Activated CD8-positive, alpha-beta memory T cell treated with anti-CD3 and anti-CD28 coated beads, Interleukin-2, amount 50 U/mL, for 24 hours (primary cell): Measurements from ENCODE around the gene CRLF3.
"Not testable (repeated sequence)": the region's sequence is repeated elsewhere in the genome, so short reads cannot be mapped to it uniquely, and the experiment has no call there.

Experiments used
- DNase-seq: peaks from one replicate; pipeline ENCODE4 v3.0.0-alpha.2; 2020; ENCODE audit errors: extremely low read depth

CRLF3 gene, protein sequence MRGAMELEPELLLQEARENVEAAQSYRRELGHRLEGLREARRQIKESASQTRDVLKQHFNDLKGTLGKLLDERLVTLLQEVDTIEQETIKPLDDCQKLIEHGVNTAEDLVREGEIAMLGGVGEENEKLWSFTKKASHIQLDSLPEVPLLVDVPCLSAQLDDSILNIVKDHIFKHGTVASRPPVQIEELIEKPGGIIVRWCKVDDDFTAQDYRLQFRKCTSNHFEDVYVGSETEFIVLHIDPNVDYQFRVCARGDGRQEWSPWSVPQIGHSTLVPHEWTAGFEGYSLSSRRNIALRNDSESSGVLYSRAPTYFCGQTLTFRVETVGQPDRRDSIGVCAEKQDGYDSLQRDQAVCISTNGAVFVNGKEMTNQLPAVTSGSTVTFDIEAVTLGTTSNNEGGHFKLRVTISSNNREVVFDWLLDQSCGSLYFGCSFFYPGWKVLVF

DNA sequence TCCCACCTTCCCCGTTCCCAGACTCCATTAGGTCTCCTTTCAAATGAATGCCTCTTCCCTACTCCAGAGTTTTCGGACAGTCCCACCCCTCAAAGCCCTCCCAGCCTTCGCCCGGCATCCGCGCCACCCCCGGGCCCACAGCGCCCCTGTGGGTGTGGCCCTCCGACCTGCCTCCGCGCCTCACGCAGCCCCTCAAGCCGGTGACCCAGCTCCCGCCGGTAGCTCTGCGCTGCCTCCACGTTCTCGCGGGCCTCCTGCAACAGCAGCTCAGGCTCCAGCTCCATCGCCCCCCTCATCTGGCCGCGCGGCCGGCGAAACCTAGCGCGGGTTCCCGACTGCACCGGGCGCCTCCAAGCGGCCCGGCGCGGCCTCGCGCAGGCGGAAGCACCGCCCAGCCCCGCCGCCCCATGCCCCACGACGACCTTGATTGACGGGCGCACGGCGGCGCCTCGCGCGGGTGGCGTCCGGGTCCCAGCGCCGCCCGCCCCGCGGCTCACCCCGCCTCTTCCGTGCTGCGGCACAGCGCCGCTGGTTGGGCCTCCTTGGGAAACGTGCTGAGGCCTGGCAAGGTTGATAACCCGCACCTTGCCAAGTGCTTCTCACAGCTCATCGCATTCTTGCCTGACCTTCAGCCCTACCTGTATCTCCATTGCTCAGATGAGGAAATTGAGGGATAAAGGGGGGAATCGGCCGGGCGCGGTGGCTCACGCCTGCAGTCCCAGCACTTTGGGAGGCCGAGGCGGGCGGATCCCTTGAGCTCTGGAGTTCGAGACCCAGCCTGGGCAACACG, at the start of gene CRLF3:
Gene CRLF3, minus strand, starts transcription at position 337 of the 790 bp plus-strand sequence. Its CDS starts 41 bp downstream, at position 296.
- DNase-seq, result peak; percentile 62

DNA sequence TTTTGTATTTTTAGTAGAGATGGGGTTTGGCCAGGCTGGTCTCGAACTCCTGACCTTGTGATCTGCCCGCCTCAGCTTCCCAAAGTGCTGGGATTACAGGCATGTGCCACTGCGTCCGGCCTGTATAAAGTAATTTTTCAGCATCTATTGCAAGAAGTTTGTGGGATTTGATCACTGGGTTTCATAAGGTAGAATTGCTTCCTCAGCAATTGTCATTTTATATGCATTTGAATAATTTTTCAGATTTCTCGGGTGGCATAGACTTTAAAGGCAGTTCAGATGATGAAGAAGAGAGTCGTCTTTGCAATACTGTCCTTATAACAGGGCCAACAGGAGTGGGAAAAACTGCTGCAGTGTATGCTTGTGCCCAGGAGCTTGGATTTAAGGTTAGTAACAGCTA, 44.5 kb upstream of the CRLF3 start:
- DNase-seq, result no peak

DNA sequence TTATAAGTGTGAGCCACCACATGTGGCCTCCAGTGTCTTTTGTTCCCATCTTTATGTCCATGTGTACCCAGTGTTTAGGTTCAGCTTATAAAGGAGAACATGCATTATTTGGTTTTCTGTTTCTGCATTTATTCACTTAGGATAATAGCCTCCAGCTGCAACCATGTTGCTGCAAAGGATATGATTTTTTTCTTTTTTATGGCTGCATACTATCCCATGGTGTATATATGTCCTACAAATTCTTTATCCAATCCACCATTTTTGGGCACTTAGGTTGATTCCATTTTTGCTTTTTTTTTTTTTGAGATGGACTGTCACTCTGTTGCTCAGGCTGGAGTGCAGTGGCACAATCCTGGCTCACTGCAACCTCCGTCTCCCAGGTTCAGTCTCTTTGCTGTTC, 40.1 kb upstream of the CRLF3 start:
- no peak for DNase-seq

DNA sequence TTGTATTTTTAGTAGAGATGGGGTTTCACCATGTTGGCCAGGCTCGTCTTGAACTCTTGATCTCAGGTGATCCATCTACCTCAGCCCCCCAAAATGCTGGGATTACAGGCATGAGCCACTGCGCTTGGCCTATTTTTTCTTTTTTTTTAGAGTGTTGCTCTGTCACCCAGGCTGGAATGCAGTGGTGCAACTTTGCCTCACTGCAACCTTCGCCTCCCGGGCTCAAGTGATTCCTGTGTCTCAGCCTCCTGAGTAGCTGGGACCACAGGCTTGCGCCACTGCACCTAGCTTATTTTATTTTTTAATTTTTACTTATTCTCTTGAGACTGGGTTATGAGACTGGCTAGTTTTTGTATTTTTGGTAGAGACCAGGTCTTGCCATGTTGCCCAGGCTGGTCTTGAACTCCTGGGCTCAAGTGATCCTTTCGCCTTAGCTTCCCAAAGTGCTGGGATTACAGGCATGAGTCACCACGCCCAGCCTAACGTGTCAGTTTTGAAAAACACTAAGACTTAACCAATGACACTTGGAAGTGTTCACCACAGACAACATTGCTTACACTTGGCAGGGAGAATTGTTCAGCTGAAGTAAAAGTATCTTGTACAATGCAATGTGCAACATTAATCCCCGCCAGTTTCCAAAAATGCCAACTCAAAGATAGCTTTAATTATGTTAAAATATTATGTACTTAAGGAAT, 34.2 kb upstream of the CRLF3 start:
- DNase-seq, result no peak

DNA sequence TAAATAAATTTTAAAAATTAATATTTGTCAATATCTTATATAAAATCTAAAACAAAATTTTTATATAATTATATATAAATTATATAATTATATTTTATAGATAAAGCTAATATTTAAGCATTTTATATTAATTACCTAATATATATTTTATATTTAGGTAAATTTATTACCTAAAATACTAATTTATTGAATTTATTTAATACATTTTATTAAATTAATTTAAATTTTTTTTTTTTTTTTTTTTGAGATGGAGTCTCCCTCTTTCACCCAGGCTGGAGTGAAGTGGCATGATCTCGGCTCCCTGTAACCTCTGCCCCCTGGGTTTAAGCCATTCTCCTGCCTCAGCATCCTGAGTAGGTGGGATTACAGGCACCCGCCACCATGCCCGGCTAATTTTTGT, 29.7 kb upstream of the CRLF3 start:
- no peak for DNase-seq

DNA sequence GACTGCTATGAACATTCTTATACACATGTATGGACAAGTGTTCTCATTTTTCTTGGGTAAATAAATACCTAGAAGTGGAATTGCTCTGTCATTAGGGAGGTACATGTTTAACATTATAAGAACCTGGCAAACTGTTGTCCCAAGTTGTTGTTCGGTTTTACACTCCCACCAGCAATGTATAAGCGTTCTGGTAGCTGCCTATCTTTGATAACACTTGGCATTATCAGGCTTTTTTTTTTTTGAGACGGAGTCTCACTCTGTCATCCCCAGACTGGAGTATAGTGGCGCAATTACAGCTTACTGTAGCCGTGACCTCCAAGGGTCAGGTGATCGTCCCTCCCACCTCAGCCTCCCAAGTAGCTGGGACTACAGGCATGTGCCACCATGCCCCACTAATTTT, 23.5 kb upstream of the CRLF3 start:
- DNase-seq, result no peak

DNA sequence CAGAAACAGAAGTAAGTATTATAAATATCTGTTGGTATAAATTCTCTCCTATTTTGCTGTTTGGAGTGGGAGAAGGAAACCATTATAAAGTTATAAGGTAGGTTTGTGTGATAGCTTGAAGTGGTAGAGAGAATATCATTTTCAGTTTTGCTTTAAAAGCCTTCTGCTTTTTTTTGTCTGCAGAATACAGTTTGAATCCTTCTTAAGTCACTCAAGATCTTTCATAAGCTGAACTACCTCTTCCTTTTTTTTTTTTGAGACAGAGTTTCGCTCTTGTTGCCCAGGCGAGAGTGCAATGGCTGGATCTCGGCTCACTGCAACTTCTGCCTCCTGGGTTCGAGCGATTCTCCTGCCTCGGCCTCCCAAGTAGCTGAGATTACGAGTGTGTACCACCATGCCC, 16.3 kb upstream of the CRLF3 start:
- no peak for DNase-seq

DNA sequence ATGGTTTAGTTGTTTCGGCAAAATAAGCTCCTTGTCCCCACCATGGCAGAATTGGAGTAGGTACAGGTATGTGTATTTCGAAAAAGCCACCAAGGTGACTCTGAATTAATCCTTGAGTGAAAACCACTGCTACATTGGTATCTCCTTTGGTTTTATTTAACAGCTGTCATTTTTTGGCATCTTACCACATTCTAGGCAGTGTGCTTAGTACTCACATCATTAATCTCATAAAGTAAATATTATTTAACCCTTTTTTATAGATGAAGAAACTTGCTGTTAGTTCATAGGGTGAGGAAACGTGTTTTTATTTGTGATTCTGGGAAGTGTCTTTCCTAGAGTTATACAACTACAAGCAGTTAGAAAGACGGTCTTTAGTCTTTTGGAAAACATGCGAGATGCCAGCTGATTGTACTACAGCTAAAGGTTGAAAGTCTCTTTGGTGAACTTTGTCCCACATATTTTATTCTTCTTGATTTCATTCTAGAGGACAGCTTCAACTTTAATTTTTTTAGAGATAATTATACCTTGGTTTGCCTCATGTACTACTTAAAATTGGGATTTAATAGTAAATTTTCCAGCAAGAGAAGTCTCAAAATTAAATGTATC, 13.8 kb upstream of the CRLF3 start:
- no peak for DNase-seq

DNA sequence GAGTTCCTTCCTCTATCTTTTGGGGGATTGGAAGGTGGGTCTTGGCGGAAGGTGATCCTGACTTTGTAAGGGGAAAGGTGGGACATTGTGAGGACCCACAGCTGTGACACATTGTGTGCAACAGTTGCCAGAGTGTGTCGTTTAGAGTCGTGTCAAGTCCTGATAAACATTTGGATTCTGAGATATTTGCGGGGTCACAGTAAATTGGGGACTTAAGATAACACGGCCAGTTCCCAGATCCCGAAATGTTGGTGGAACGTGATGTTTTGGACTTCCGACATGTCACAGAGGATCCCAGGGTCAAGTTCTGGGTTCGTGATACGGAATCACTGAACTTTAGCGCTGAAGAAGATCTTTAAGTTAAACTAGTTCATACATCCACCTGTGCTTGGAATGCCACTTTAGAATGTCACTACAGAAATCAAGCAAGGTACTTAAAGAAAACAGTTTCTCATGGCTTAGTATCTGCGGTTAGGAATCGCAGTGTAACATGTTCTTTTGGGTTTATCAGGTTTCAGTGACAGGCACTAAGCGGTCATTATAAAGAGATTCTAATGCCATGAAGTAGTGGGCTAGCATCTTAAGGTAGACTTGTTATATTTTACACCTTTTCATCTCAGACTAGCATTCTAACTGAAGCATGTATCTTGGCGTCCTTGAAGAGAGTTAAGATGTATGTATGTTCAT, 8.1 kb upstream of the CRLF3 start:
- no peak for DNase-seq

DNA sequence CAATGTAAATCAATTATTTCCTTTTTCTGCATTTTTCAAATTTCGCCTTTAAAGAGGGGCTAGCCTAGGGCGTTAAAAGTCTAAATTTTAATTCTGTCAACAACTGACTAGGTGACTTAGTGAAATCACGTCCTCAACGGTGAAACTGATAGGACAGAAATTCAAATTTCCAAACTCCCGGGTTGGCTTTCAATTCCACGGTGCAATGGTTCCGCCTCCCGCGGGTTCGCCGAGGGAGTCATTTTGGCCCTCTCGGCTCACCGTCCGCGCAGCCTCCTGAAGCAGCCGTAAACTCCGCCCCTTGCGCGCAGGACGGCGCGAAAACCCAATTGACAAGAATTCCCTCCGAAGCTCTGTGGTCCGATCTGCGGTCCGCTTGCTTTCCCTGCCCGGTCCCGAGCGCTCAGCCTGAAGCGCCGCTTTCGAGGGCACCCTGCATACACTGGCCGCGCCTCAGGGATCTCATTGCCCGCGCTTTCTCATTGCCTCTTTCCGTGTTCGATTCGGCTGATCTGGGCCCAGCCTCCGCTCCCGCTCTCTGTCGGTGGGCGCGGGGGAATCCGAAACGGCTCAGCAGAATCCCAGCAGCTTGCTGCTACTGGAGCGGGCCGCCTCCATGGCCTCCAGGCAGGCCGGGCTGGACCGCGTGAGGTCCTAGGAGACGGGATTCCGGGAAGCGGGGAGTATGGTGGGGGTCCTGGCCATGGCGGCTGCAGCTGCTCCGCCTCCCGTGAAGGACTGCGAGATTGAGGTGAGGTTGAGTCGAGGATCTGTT, 7.4 kb upstream of the CRLF3 start, which contains the start of gene ATAD5:
Gene ATAD5, plus strand, starts transcription at position 304 of the 775 bp plus-strand sequence. Its CDS starts 382 bp downstream, at position 686.
- DNase-seq, result peak; percentile 75

DNA sequence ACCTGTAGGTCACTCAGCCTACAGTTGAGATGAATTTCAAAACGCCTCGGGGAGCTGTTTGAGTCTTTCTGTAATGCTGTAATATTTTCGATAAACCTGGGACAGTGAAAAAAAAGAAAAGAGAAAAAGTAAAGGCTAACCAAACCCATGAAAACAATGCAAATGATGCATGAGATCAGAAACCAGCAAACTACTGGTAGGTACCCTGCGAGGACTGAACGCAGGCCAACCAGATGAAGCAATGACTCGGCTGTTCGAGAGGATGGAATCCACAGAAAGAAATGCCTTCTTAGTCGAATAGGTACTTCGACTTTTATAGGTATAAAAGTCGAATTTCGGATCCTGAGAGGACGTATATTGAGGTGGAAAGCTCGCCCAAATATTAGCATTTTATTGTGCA, 6.8 kb upstream of the CRLF3 start:
- DNase-seq, result no peak

DNA sequence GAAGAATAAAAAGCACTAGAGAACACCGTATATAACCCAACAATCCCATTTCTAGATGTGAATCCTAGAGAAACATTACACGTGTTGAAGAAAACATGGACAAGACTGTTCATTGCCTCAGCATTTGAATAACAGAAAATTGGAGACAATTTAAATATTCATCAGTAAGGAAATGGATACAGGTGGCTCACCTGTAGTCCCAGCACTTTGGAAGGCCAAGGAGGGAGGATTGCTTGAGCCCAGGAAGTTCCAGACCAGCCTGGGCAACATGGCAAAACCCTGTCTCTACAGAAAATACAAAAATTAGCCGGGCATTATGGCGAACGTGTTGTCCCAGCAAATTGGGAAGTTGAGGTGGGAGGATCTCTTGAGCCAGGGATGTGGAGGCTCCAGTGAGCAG, 4.5 kb upstream of the CRLF3 start:
- no peak for DNase-seq

DNA sequence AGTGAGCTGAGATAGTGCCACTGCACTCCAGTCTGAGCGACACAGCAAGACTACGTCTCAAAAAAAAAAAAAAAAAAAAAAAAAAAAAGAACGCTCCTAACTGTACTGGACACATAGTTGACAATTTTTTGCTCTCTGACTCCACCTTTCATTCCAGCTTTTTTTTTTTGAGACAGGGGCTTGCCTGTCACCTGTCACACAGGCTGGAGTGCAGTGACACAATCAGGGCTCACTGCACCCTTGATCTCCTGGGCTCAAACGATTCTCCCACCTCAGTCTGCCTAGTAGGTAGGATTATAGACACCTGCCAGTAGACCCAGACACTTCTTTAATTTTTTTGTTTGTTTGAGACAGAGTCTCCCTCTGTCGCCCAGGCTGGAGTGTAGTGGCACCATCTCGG, 2.6 kb upstream of the CRLF3 start:
- no peak for DNase-seq

DNA sequence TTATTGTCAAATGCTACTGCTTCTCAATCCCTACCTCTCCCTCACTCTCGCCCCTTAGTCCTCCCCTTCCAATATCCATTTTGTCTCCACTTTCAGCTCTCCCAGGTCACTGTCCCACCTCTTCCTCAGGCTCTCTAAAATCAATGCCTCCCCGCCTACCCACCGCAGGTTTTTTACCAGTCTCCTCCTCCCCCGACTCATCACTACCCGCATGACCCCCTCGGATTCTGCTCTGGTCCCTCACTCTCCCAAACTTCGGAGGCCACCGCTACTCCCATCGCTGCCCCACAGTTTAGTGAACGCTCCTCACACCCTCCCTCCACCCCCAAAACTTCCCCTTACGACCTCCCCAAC, 513 bp downstream of the CRLF3 start:
- no peak for DNase-seq

DNA sequence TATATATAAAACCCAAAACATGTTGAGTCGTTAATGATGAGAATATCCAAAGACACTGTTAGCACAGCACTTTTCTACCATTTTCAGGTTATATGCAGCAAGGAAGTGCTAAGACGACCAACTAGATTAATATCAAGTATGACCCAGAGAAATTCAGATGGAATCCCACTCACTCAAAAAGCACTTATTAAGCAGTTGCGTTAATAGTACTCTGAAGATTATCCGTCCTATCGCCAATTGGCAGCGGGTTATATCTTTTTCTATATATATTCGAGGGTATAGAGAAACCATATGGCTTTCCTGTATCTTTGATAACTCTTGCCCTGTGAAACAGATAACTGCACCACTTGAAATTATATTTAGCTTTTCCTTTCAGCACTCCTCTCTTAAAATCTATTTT, 1.1 kb downstream of the CRLF3 start:
- DNase-seq, result no peak

DNA sequence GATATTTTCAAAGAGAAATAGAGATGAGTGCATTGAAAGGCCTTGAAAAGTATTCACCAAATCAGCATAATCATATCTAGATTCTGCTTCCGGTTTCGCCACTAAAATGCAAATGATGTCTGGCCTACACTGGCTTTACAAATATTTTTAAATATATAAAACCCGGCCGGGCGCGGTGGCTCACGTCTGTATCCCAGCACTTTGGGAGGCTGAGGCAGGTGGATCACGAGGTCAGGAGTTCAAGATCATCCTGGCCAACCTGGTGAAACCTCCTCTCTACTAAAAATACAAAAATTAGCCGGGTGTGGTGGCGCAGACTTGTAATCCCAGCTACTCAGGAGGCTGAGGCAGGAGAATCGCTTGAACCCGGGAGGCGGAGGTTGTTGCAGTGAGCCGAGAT, 1.6 kb downstream of the CRLF3 start:
- DNase-seq, result not testable (repeated sequence)

DNA sequence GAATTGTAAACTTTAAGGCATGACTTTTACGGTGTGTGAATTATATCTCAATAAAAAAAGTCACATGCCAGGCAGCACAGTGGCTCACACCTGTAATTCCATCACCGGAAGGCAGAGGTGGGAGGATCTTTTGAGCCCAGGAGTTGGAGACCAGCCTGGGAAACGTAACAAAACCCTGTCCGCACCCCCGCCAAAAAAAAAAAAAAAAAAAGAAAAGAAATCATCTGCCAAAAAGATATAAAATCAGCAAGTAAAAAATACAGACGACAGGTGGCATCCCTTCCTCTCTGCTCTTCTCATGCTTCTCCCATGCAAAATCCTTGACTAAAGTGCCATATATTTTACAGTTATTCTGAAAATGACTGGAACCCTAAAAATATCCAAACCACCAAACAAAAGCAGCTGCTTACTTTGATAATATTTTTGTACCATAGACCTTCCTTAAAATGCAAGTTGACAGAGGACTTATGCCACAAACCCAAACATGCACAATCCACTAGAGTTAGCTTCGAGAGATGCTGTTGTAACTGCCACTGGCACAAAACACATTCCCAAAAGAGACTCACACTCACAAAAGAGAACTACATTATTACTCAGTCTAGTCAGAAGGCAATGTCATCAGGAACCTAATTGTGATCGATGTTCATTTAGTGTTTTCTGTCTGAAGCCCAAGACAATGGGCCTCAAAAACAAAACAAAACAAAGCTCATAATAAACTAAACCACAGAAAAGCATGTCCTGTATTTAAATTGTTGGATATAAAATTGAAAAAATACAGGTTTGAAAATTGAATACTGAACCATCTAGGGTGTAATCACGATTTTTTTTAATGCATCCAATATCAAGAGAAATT, 2.4 kb downstream of the CRLF3 start:
- no peak for DNase-seq

DNA sequence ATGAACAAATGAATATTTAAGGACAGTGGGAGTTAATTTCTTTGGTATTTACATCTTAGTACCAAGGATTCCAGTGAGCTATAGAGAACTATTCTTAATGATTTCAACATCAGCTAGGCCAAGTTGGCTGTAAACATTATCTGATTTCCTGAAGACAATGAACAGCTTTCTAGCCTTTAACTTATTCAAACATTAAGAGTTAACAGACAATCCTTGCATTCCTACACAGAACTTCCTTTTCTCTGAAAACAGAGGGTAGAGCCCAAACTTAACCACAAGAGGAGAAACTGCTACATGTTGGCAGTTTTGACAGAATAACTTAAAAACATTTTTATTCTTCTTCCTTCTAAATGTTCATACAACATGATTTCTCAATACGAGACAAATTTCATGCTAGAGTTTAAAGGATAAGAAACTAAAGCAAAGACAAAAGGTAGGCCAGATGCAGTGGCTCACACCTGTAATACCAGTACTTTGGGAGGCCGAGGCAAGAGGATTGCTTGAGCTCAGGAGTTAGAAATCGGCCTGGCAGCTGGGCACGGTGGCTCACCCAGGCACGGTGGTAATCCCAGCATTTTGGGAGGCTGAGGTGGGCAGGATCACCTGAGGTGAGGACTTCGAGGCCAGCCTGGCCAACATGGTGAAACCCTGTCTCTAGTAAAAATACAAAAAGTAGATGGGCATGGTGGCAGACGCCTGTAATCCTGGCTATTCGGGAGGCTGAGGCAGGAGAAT, 4.4 kb downstream of the CRLF3 start:
- no peak for DNase-seq

DNA sequence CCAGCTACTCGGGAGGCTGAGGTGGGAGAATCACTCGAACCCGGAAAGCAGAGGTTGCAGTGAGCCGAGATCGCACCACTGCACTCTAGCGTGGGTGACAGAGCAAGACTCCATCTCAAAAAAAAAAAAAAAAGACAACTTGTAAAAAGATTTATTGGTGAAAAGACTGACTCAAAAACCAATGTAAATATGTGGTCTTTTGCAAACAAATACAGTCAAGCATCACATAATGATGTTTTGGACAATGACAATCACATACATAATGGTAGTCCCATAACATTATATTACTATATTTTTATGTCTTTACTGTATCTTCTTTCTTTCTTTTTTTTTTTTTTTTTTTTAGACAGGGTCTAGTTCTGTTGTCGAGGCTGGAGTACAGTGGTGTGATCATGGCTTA, 8.3 kb downstream of the CRLF3 start:
- no peak for DNase-seq
